ENCODE measurements around the gene ZNF367. TPM values are rescaled to one million over a fixed set of nuclear protein-coding genes. Genes with fewer than 3 reads are reported as not detected.

The ZNF367 gene
- total and polyA plus RNA-seq, 2 experiments from 2014 or later, result 2.5 to 12.3 TPM

- H3K4me1 Mint-ChIP-seq, result no peaks in the 10 kb centered on the region
- H3K4me2 ChIP-seq, result no peak overlapping the region
- no peak overlapping the region for H3K4me3 Mint-ChIP-seq
- no peaks in the 10 kb centered on the region for H3K36me3 Mint-ChIP-seq (ENCODE audit: low read depth)
- no peaks in the 10 kb centered on the region for H3K36me3 ChIP-seq (ENCODE audit: insufficient read depth)
- H3K27me3 Mint-ChIP-seq (ENCODE audit: insufficient read depth, low read depth, poor library complexity), result peaks cover 8% of the 10 kb centered on the region
- H3K79me2 ChIP-seq (replicated peaks; ENCODE audit: insufficient read depth), result no peaks in the 10 kb centered on the region
- no peaks in the 10 kb centered on the region for H3F3A ChIP-seq (replicated peaks; ENCODE audit: low read depth)
- no peaks in the 10 kb centered on the region for H3K27me3 ChIP-seq (ENCODE audit: insufficient read depth)
- no peak overlapping the region for H3K27ac ChIP-seq (ENCODE audit: low read depth)
- H2AFZ ChIP-seq, result peak overlapping the region; percentile 80
- no peaks in the 10 kb centered on the region for H3K9me2 ChIP-seq (ENCODE audit: insufficient read depth)
- H3K4me3 ChIP-seq, result no peak overlapping the region
- DNase-seq (ENCODE audit: low spot score) (no peak), ATAC-seq (no peak)
- no peak overlapping the region for H3K27ac Mint-ChIP-seq
- TF ChIP-seq NANOG (IDR thresholded peaks at IDR 0.05; ENCODE audit: borderline replicate concordance), result no peak
- no peak for TF ChIP-seq JUNB (IDR thresholded peaks at IDR 0.05; ENCODE audit: unreplicated experiment)
- no peak for TF ChIP-seq ZNF462 (CRISPR knock-in tag; IDR thresholded peaks at IDR 0.05)
- no peak for TF ChIP-seq ETS1 (IDR thresholded peaks at IDR 0.05)
- no peak for TF ChIP-seq ZNF331 (CRISPR knock-in tag; IDR thresholded peaks at IDR 0.05; ENCODE audit: low read depth)
- no peak for TF ChIP-seq EZH2 (IDR thresholded peaks at IDR 0.05; ENCODE audit: low read depth, unreplicated experiment)
- no peak for TF ChIP-seq ZNF114 (CRISPR knock-in tag; IDR thresholded peaks at IDR 0.05)
- no peak for TF ChIP-seq POLR2AphosphoS5 (IDR thresholded peaks at IDR 0.05; ENCODE audit: low read depth)
- no peak for TF ChIP-seq CREB1 (CRISPR knock-in tag; IDR thresholded peaks at IDR 0.05; ENCODE audit: low read depth)
- no peak for TF ChIP-seq CTCF (conservative IDR thresholded peaks at IDR 0.05; ENCODE audit: low read depth in 2 of 2)
- no peaks in the 10 kb centered on the region for H3K9me3 Mint-ChIP-seq
- H3K4me1 ChIP-seq (ENCODE audit: insufficient read depth), result no peaks in the 10 kb centered on the region
- H4K20me1 ChIP-seq (replicated peaks; ENCODE audit: insufficient read depth), result no peaks in the 10 kb centered on the region
These were observed 18.4 kb upstream of the ZNF367 start for GRCh38 chr9:96436456-96437126.
